GM12878 (cell line): ENCODE data around the gene PRKCZ. TPM values are rescaled to one million over a fixed set of nuclear protein-coding genes. Genes with fewer than 3 reads are reported as not detected.

Experiments used
- ATAC-seq: fragments of 200-7000 bp; cut with Tn5 transposase; 3 replicates; pipeline ENCODE4 v1.9.1; 2020; ENCODE audit warnings: mild to moderate bottlenecking, moderate library complexity
- BruUV-seq: library from RNA; stranded (reverse); fragments of 400-500 nt; replicated peaks from 2 replicates; lab custom pipeline; 2021; lab: Mats Ljungman, UMichigan
- CTCF ChIA-PET: fragments of 300-600 bp; sonication (Branson Sonifier 250); formaldehyde crosslinking; extraction: SDS; loops from one replicate; lab custom pipeline; 2021; ENCODE audit warnings: inconsistent platforms; lab: Yijun Ruan, JAX
- POLR2A ChIA-PET: fragments of 350-600 bp; formaldehyde crosslinking; extraction: SDS; loops from one replicate; lab custom pipeline; 2021; ENCODE audit warnings: inconsistent platforms; lab: Charles Lee
- RAD21 ChIA-PET: fragments of 300-600 bp; sonication (Branson Sonifier 250); formaldehyde crosslinking; loops from one replicate; lab custom pipeline; 2023; ENCODE audit warnings: antibody characterized with exemption; ENCODE audit not compliant: unreplicated experiment; lab: Charles Lee
- SMC1A ChIA-PET: fragments of 300-600 bp; sonication (Branson Sonifier 250); formaldehyde crosslinking; loops from one replicate; lab custom pipeline; 2023; ENCODE audit not compliant: unreplicated experiment, uncharacterized antibody; lab: Charles Lee
- DNase-seq: peaks from one replicate; pipeline ENCODE4 v3.0.0-alpha.2; 2011; ENCODE audit warnings: low read depth, low spot score
- FAIRE-seq: peaks from 3 replicates; lab custom pipeline; 2011; peaks lifted over from hg19 to GRCh38; lab: Jason Lieb, UNC
- H2AFZ ChIP-seq: 2 replicates; pipeline ENCODE4 v1.6.0; 2011; ENCODE audit warnings: low read depth, low read length, control low read depth; ENCODE audit not compliant: control insufficient read depth
- H3K27ac ChIP-seq: 2 replicates; pipeline ENCODE4 v1.5.1; 2011; ENCODE audit warnings: control low read depth; ENCODE audit not compliant: control insufficient read depth, insufficient read depth
- H3K27me3 ChIP-seq, 2 experiments: replicated peaks in 1 of 2; 2 replicates each; pipeline versions ENCODE4 v1.6.0 to v1.6.1; 2011; ENCODE audit warnings: low read length in 1 of 2; ENCODE audit not compliant: control insufficient read depth in 2 of 2, insufficient read depth in 2 of 2
- H3K36me3 ChIP-seq, 2 experiments: 2 replicates each; pipeline ENCODE4 v1.5.1; 2011; ENCODE audit warnings: low read length in 1 of 2; ENCODE audit not compliant: control insufficient read depth in 2 of 2, insufficient read depth in 2 of 2
- H3K4me1 ChIP-seq: 2 replicates; pipeline ENCODE4 v1.6.1; 2011; ENCODE audit warnings: mild to moderate bottlenecking, low read length, moderate library complexity, mixed read lengths; ENCODE audit not compliant: control insufficient read depth, insufficient read depth
- H3K4me2 ChIP-seq: 2 replicates; pipeline ENCODE4 v1.6.0; 2011; ENCODE audit warnings: control low read depth; ENCODE audit not compliant: control insufficient read depth, insufficient read depth
- H3K4me3 ChIP-seq: fragments of 200-600 bp; sonication (generic); 2 replicates; pipeline ENCODE4 v1.5.1; 2016
- H3K79me2 ChIP-seq: 2 replicates; pipeline ENCODE4 v1.6.0; 2011; ENCODE audit warnings: low read length; ENCODE audit not compliant: control insufficient read depth, insufficient read depth
- H3K9ac ChIP-seq: 2 replicates; pipeline ENCODE4 v1.8.0; 2011; ENCODE audit warnings: low read length, control low read depth, mixed read lengths; ENCODE audit not compliant: control insufficient read depth, insufficient read depth
- H3K9me3 ChIP-seq: replicated peaks from 3 replicates; pipeline ENCODE4 v1.5.1; 2011; ENCODE audit warnings: mild to moderate bottlenecking, low read length; ENCODE audit not compliant: control insufficient read depth, insufficient read depth
- H4K20me1 ChIP-seq: 2 replicates; pipeline ENCODE4 v1.6.0; 2011; ENCODE audit not compliant: control insufficient read depth, insufficient read depth
- CEBPB ChIP-seq, 2 experiments: fragments of 150-350 bp in 1 of 2; IDR thresholded peaks; 2 replicates each; pipeline ENCODE4 v1.6.1; 2012 to 2014; ENCODE audit warnings: low read depth in 2 of 2, low read length in 2 of 2, borderline replicate concordance in 1 of 2, inconsistent platforms in 1 of 2
- CTCF ChIP-seq, 3 experiments: IDR thresholded peaks in 2 of 3; conservative IDR thresholded peaks in 1 of 3; 2 replicates each; pipeline ENCODE4 v1.5.1; 2011; ENCODE audit warnings: low read depth in 3 of 3, low read length in 3 of 3, mild to moderate bottlenecking in 3 of 3, control low read depth in 2 of 3, moderate library complexity in 2 of 3, inconsistent platforms in 1 of 3, mixed read lengths in 1 of 3; ENCODE audit not compliant: control insufficient read depth in 2 of 3, insufficient read depth in 1 of 3; ENCODE audit errors: extremely low read depth in 1 of 3
- HDAC2 ChIP-seq: fragments of 200-600 bp; sonication (generic); IDR thresholded peaks from 2 replicates; pipeline ENCODE4 v1.6.1; 2017
- LARP7 ChIP-seq: fragments of 450-650 bp; IDR thresholded peaks from 2 replicates; pipeline ENCODE4 v1.6.1; 2017; ENCODE audit warnings: mild to moderate bottlenecking
- MLLT1 ChIP-seq: fragments of 450-650 bp; IDR thresholded peaks from 2 replicates; pipeline ENCODE4 v1.6.1; 2016; ENCODE audit warnings: mild to moderate bottlenecking
- RAD51 ChIP-seq: fragments of 450-650 bp; IDR thresholded peaks from 2 replicates; pipeline ENCODE4 v1.6.1; 2016; ENCODE audit warnings: moderate library complexity, mild to moderate bottlenecking, inconsistent platforms
- RB1 ChIP-seq: fragments of 450-650 bp; formaldehyde crosslinking; IDR thresholded peaks from 2 replicates; pipeline ENCODE4 v1.6.1; 2017; ENCODE audit warnings: mild to moderate bottlenecking, borderline replicate concordance
- SMAD5 ChIP-seq: IDR thresholded peaks from 2 replicates; pipeline ENCODE4 v1.6.1; 2016; ENCODE audit warnings: antibody characterized with exemption, low read depth
- SREBF1 ChIP-seq: IDR thresholded peaks from 2 replicates; pipeline ENCODE4 v1.6.1; 2012; ENCODE audit warnings: mild to moderate bottlenecking, low read length
- STAT1 ChIP-seq: fragments of 450-650 bp; conservative IDR thresholded peaks from 2 replicates; pipeline ENCODE4 v1.6.1; 2014; ENCODE audit warnings: antibody characterized with exemption, mild to moderate bottlenecking
- TCF12 ChIP-seq: IDR thresholded peaks from 2 replicates; pipeline ENCODE4 v1.6.1; 2011; ENCODE audit warnings: low read depth, mild to moderate bottlenecking, low read length
- TCF3 ChIP-seq: IDR thresholded peaks from 2 replicates; pipeline ENCODE4 v1.6.1; 2012; ENCODE audit warnings: low read depth, mild to moderate bottlenecking, low read length, borderline replicate concordance; ENCODE audit not compliant: insufficient read depth
- WRNIP1 ChIP-seq: IDR thresholded peaks from 2 replicates; pipeline ENCODE4 v1.6.1; 2011; ENCODE audit warnings: low read depth, low read length, improper control_type of control experiment, borderline replicate concordance
- ZBTB40 ChIP-seq: fragments of 450-650 bp; IDR thresholded peaks from 2 replicates; pipeline ENCODE4 v1.6.1; 2016; ENCODE audit warnings: mild to moderate bottlenecking, moderate library complexity, borderline replicate concordance
- ZNF384 ChIP-seq: IDR thresholded peaks from 2 replicates; pipeline ENCODE4 v1.6.1; 2012; ENCODE audit warnings: low read depth, mild to moderate bottlenecking, low read length, improper control_type of control experiment, borderline replicate concordance
- WGBS: methylation state at CpG from one replicate; pipeline ENCODE4 v1.1.6; 2016; ENCODE audit warnings: low lambda C conversion rate; ENCODE audit not compliant: insufficient replicate concordance, insufficient coverage; ENCODE audit errors: missing lambda C conversion rate; 5-methylcytosine and 5-hydroxymethylcytosine counted together
- in situ Hi-C: fragments of 300-500 bp; cut with MboI; formaldehyde crosslinking; loops from 9 replicates; pipeline ENCODE4 v1.14.3; 2018; ENCODE audit warnings: mixed read lengths
- intact Hi-C: fragments of 100-400 bp; cut with micrococcal nuclease; formaldehyde crosslinking; loops from one replicate; pipeline ENCODE4 v1.14.2; 2022; ENCODE audit not compliant: unreplicated experiment
- polyA plus RNA-seq, 11 experiments: library from polyadenylated mRNA; depleted of rRNA in 4 of 11; unstranded in 6 of 11; stranded (reverse) in 5 of 11; fragments of >200 nt; fragmentation: Nextera tagmentation in 4 of 11; fragmentation: Illumina TruSeq in 1 of 11; extraction: Ambion mirVana in 4 of 11; extraction: Trizol in 1 of 11; gene quantifications; 1 replicate in 1 of 11; 2 replicates in 10 of 11; pipeline versions ENCODE4 v1.2.1 to v1.2.3, GENCODE V29; 2011 to 2016; ENCODE audit warnings: inconsistent platforms in 2 of 11, missing spikeins in 2 of 11, low read depth in 1 of 11
- total RNA-seq, 4 experiments: library from RNA; depleted of rRNA in 3 of 4; stranded (reverse); fragments of >200 nt in 3 of 4; fragmentation: Illumina TruSeq in 1 of 4; extraction: Trizol in 1 of 4; gene quantifications; 2 replicates each; pipeline versions ENCODE4 v1.2.1 to v1.2.3, GENCODE V29; 2013 to 2021

PRKCZ gene
- total and polyA plus RNA-seq, 10 of the 15 experiments (the other 5 are each of a cell fraction or from before 2014, with no cell fraction given) = 0.05 to 1.9 (median 0.64) TPM; not detected in 1

- 91% methylated on average over 19 of the region's 19 CpGs for WGBS
- no peak overlapping the region for H2AFZ ChIP-seq
- H3K4me3 ChIP-seq = no peak overlapping the region
- no peaks in the 10 kb centered on the region for H3K27me3 ChIP-seq
- H3K36me3 ChIP-seq = no peaks in the 10 kb centered on the region
- ChIA-PET RAD21 (no interaction called here), POLR2A (no interaction called here)
- no peak for DNase-seq
- no peak overlapping the region for H3K9ac ChIP-seq
- H3K4me1 ChIP-seq = no peaks in the 10 kb centered on the region
- H3K4me2 ChIP-seq = no peak overlapping the region
- intact Hi-C loops (no loop called here), in situ Hi-C loops (loop anchor here (5.0 kb wide), 1 partner anchor 51 kb away; no protein-coding TSS in a partner anchor)
- BruUV-seq = no TSS peak
- no peak overlapping the region for H3K27ac ChIP-seq
- no peak for TF ChIP-seq RB1
- no peak for TF ChIP-seq HDAC2
- no peak for TF ChIP-seq LARP7
- TF ChIP-seq ZNF384 = no peak
- no peak for TF ChIP-seq CEBPB (IDR thresholded peaks at IDR 0.05; ENCODE audit: borderline replicate concordance in 1 of 2, low read depth in 2 of 2, low read length in 2 of 2)
- no peak for TF ChIP-seq TCF3
- TF ChIP-seq TCF12 = no peak
- no peak for TF ChIP-seq STAT1
- TF ChIP-seq SREBF1 = no peak
- TF ChIP-seq SMAD5 = no peak
- no peak for TF ChIP-seq MLLT1
- TF ChIP-seq CTCF (IDR thresholded peaks at IDR 0.05 in 2 of 3, conservative IDR thresholded peaks at IDR 0.05 in 1 of 3; ENCODE audit: control insufficient read depth in 2 of 3, extremely low read depth in 1 of 3, insufficient read depth in 1 of 3, low read depth in 3 of 3, low read length in 3 of 3) = no peak
- TF ChIP-seq RAD51 = no peak
- no peak for TF ChIP-seq WRNIP1
- no peak for TF ChIP-seq ZBTB40
- TF ChIP-seq, all 136 proteins: peak for 0
- H4K20me1 ChIP-seq = no peaks in the 10 kb centered on the region
- no peaks in the 10 kb centered on the region for H3K9me3 ChIP-seq
- ChIA-PET CTCF (no interaction called here), SMC1A (interaction anchor here (0.5 kb wide), 1 partner anchor 212 kb away, joined by 3 read pairs; no protein-coding TSS in a partner anchor)
- FAIRE-seq (no peak), ATAC-seq (no peak)
- H3K79me2 ChIP-seq = no peaks in the 10 kb centered on the region
Measured at GRCh38 chr1:2157856-2158255, 107.6 kb downstream of the PRKCZ start.
